ENCODE results near the gene ASXL3.

ASXL3 gene

GRCh38 chr18:33606621-33607020 is 28.6 kb downstream of the ASXL3 start:
- no peaks in the 10 kb centered on the region for H3K36me3 ChIP-seq
- H3K4me3 ChIP-seq (ENCODE audit: low read depth in 1 of 2, low read length in 1 of 2): no peak overlapping the region
- no peak for TF ChIP-seq CTCF (IDR thresholded peaks at IDR 0.05)
- H3K27me3 ChIP-seq: no peaks in the 10 kb centered on the region
- no peaks in the 10 kb centered on the region for H3K9me3 ChIP-seq
- H3K27ac ChIP-seq: no peak overlapping the region
- no peaks in the 10 kb centered on the region for H3K4me1 ChIP-seq (ENCODE audit: control insufficient read depth in 1 of 2, insufficient read depth in 1 of 2, low read depth in 1 of 2, low read length in 1 of 2)

GRCh38 chr18:33611525-33612135 is 33.6 kb downstream of the ASXL3 start:
- Histone ChIP-seq H3K9me3 (no peaks in the 10 kb centered on the region), H3K36me3 (no peaks in the 10 kb centered on the region), H3K27ac (no peak overlapping the region), H3K27me3 (no peaks in the 10 kb centered on the region), H3K4me3 (ENCODE audit: low read depth in 1 of 2, low read length in 1 of 2) (no peak overlapping the region), H3K4me1 (ENCODE audit: control insufficient read depth in 1 of 2, insufficient read depth in 1 of 2, low read depth in 1 of 2, low read length in 1 of 2) (no peaks in the 10 kb centered on the region)
- no peak for TF ChIP-seq CTCF (IDR thresholded peaks at IDR 0.05)

- H3K4me3 ChIP-seq (ENCODE audit: low read depth in 1 of 2, low read length in 1 of 2): no peak overlapping the region
- H3K4me1 ChIP-seq (ENCODE audit: control insufficient read depth in 1 of 2, insufficient read depth in 1 of 2, low read depth in 1 of 2, low read length in 1 of 2): no peaks in the 10 kb centered on the region
- H3K9me3 ChIP-seq: no peaks in the 10 kb centered on the region
- no peaks in the 10 kb centered on the region for H3K36me3 ChIP-seq
- H3K27ac ChIP-seq: no peak overlapping the region
- TF ChIP-seq CTCF (IDR thresholded peaks at IDR 0.05): no peak
- H3K27me3 ChIP-seq: no peaks in the 10 kb centered on the region
Observed at GRCh38 chr18:33612632-33613031, 34.6 kb downstream of the ASXL3 start.

GRCh38 chr18:33616556-33616955 is 38.5 kb downstream of the ASXL3 start:
- H3K36me3 ChIP-seq: no peaks in the 10 kb centered on the region
- H3K4me3 ChIP-seq (ENCODE audit: low read depth in 1 of 2, low read length in 1 of 2): no peak overlapping the region
- H3K4me1 ChIP-seq (ENCODE audit: control insufficient read depth in 1 of 2, insufficient read depth in 1 of 2, low read depth in 1 of 2, low read length in 1 of 2): no peaks in the 10 kb centered on the region
- no peak overlapping the region for H3K27ac ChIP-seq
- TF ChIP-seq CTCF (IDR thresholded peaks at IDR 0.05): no peak
- no peaks in the 10 kb centered on the region for H3K27me3 ChIP-seq
- H3K9me3 ChIP-seq: no peaks in the 10 kb centered on the region

GRCh38 chr18:33627114-33627513 is 49.1 kb downstream of the ASXL3 start:
- Histone ChIP-seq H3K36me3 (no peaks in the 10 kb centered on the region), H3K4me1 (ENCODE audit: control insufficient read depth in 1 of 2, insufficient read depth in 1 of 2, low read depth in 1 of 2, low read length in 1 of 2) (no peaks in the 10 kb centered on the region)
- TF ChIP-seq CTCF (IDR thresholded peaks at IDR 0.05): no peak

GRCh38 chr18:33630476-33630875 is 52.5 kb downstream of the ASXL3 start:
- H3K9me3 ChIP-seq: no peaks in the 10 kb centered on the region
- no peaks in the 10 kb centered on the region for H3K27me3 ChIP-seq
- no peak for TF ChIP-seq CTCF (IDR thresholded peaks at IDR 0.05)
- H3K36me3 ChIP-seq: no peaks in the 10 kb centered on the region
- H3K4me3 ChIP-seq (ENCODE audit: low read depth in 1 of 2, low read length in 1 of 2): no peak overlapping the region
- no peak overlapping the region for H3K27ac ChIP-seq
- no peaks in the 10 kb centered on the region for H3K4me1 ChIP-seq (ENCODE audit: control insufficient read depth in 1 of 2, insufficient read depth in 1 of 2, low read depth in 1 of 2, low read length in 1 of 2)

More at GRCh38 chr18:33627114-33627513, 49.1 kb downstream of the ASXL3 start:
- H3K4me3 ChIP-seq (ENCODE audit: low read depth in 1 of 2, low read length in 1 of 2): no peak overlapping the region
- H3K27ac ChIP-seq: no peak overlapping the region
- H3K27me3 ChIP-seq: no peaks in the 10 kb centered on the region
- H3K9me3 ChIP-seq: no peaks in the 10 kb centered on the region

All from neutrophil (primary cell).